Hepatocyte (in vitro differentiated cells): Measurements from ENCODE around the gene C17orf78. TPM values are rescaled to one million over a fixed set of nuclear protein-coding genes. Genes with fewer than 3 reads are reported as not detected.

Experiments used
- DNase-seq: peaks from one replicate; pipeline ENCODE4 v3.0.0-alpha.2; 2016; ENCODE audit warnings: low spot score
- H2AFZ ChIP-seq: fragments of 200-600 bp; sonication (generic); 2 replicates; pipeline ENCODE4 v1.6.0; 2016; ENCODE audit warnings: antibody characterized with exemption, mild to moderate bottlenecking
- H3K27ac ChIP-seq: fragments of 200-600 bp; sonication (generic); 2 replicates; pipeline ENCODE4 v1.5.1; 2016; ENCODE audit warnings: mild to moderate bottlenecking
- H3K27me3 ChIP-seq: fragments of 200-600 bp; sonication (generic); 2 replicates; pipeline ENCODE4 v1.6.1; 2016
- H3K36me3 ChIP-seq: fragments of 200-600 bp; sonication (generic); replicated peaks from 2 replicates; pipeline ENCODE4 v1.5.1; 2016; ENCODE audit warnings: low read depth; ENCODE audit not compliant: insufficient read depth
- H3K4me1 ChIP-seq: fragments of 200-600 bp; sonication (generic); 2 replicates; pipeline ENCODE4 v1.5.1; 2016; ENCODE audit warnings: mild to moderate bottlenecking, moderate library complexity; ENCODE audit not compliant: insufficient read depth
- H3K4me2 ChIP-seq: fragments of 200-600 bp; sonication (generic); 2 replicates; pipeline ENCODE4 v1.6.0; 2016
- H3K4me3 ChIP-seq: fragments of 200-600 bp; sonication (generic); 2 replicates; pipeline ENCODE4 v1.5.1; 2016; ENCODE audit warnings: mild to moderate bottlenecking
- H3K79me2 ChIP-seq: fragments of 200-600 bp; sonication (generic); 2 replicates; pipeline ENCODE4 v1.6.0; 2017; ENCODE audit warnings: mild to moderate bottlenecking
- H3K9me2 ChIP-seq: fragments of 200-600 bp; sonication (generic); replicated peaks from 2 replicates; pipeline ENCODE4 v1.6.0; 2017; ENCODE audit warnings: mild to moderate bottlenecking; ENCODE audit not compliant: insufficient read depth
- H3K9me3 ChIP-seq: fragments of 200-600 bp; sonication (generic); 2 replicates; pipeline ENCODE4 v1.5.1; 2016; ENCODE audit warnings: low read depth, mild to moderate bottlenecking
- H4K20me1 ChIP-seq: fragments of 200-600 bp; sonication (generic); 2 replicates; pipeline ENCODE4 v1.6.0; 2016; ENCODE audit warnings: mild to moderate bottlenecking; ENCODE audit not compliant: insufficient read depth, poor library complexity, severe bottlenecking
- CTCF ChIP-seq: fragments of 200-600 bp; sonication (generic); IDR thresholded peaks from 2 replicates; pipeline ENCODE4 v1.5.1; 2016; ENCODE audit warnings: antibody characterized with exemption, mild to moderate bottlenecking; ENCODE audit not compliant: poor library complexity
- EZH2 ChIP-seq: fragments of 200-600 bp; sonication (generic); IDR thresholded peaks from 2 replicates; pipeline ENCODE4 v1.6.1; 2016; ENCODE audit warnings: antibody characterized with exemption, mild to moderate bottlenecking, borderline replicate concordance
- EZH2phosphoT487 ChIP-seq: fragments of 200-600 bp; sonication (generic); IDR thresholded peaks from one replicate; pipeline ENCODE4 v1.6.1; 2018; ENCODE audit warnings: antibody characterized with exemption, mild to moderate bottlenecking, low read depth, moderate library complexity; ENCODE audit not compliant: unreplicated experiment, severe bottlenecking
- WGBS: methylation state at CpG from one replicate; pipeline ENCODE4 v1.1.6; 2016; ENCODE audit warnings: low lambda C conversion rate; ENCODE audit errors: missing lambda C conversion rate; 5-methylcytosine and 5-hydroxymethylcytosine counted together
- polyA plus RNA-seq: library from polyadenylated mRNA; unstranded; fragments of >200 nt; fragmentation: Nextera tagmentation; extraction: Ambion mirVana; gene quantifications from 2 replicates; pipeline ENCODE4 v1.2.1, GENCODE V29; 2016
- total RNA-seq: library from RNA; depleted of rRNA; stranded (reverse); fragments of >200 nt; gene quantifications from 2 replicates; pipeline ENCODE4 v1.2.3, GENCODE V29; 2014

Gene C17orf78
- total and polyA plus RNA-seq, 2 experiments from 2014 or later: not detected

DNA sequence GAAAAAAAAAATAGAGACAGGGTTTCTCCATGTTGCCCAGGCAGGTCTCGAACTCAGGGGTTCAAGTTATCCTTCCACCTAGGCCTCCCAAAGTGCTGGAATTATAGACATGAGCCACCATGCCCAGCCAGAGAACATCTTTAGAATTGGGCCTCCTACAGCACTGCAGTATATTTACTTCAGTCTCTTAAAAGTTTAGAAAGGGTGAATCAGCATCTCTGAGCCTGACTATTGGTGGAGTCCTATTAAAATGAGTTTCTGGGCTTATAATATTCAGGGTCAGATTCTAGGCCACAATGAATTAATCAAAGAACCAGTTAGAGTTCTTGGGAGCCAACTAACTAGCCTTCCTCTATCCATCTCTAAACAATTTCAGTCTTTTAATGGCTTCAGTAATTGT is 53.7 kb downstream of the C17orf78 start:
- Histone ChIP-seq H3K27ac (no peak overlapping the region), H3K4me2 (no peak overlapping the region)
- WGBS: 100% methylated on average over 1 of the region's 1 CpG

DNA sequence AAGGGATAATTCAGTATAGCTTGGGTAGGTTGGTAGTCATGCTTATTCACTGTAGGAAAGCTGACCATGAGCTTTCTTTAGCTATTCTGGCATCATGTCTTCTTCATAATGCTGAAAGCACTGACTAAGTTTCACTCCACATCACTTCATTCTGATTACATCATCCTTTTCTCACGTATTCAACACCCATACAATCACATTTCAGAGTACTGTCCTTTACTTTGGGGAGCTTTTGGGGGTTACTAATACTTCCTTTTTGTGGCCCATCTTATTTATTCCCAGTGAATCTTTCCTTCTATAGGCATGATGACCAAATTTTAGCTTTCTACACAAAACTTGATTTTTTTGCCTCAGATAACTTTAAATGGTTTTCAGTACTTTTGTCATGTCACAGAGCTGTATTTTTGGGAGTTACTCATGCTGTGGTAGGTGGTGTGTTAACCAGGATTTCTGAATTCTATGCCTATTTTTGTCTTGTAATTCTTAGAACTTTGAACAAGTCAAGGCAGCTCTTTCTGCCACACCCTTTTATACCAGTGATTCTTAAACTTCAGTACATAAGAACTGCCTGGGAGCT is 54.4 kb downstream of the C17orf78 start:
- Histone ChIP-seq H3K9me3 (no peaks in the 10 kb centered on the region), H3K4me3 (no peak overlapping the region), H3K4me1 (no peaks in the 10 kb centered on the region), H3K4me2 (no peak overlapping the region), H2AFZ (no peak overlapping the region), H3K27ac (no peak overlapping the region), H3K36me3 (no peaks in the 10 kb centered on the region), H3K27me3 (no peaks in the 10 kb centered on the region), H3K9me2 (no peaks in the 10 kb centered on the region), H3K79me2 (no peaks in the 10 kb centered on the region), H4K20me1 (no peaks in the 10 kb centered on the region)
- TF ChIP-seq EZH2phosphoT487 (no peak), EZH2 (no peak), CTCF (no peak)
- no peak for DNase-seq
- 80% methylated on average over 1 of the region's 1 CpG for WGBS

More for the DNA sequence above, 53.7 kb downstream of the C17orf78 start:
- Histone ChIP-seq H2AFZ (no peak overlapping the region), H3K4me3 (no peak overlapping the region), H3K27me3 (no peaks in the 10 kb centered on the region), H4K20me1 (no peaks in the 10 kb centered on the region), H3K79me2 (no peaks in the 10 kb centered on the region), H3K36me3 (no peaks in the 10 kb centered on the region), H3K9me2 (no peaks in the 10 kb centered on the region), H3K9me3 (no peaks in the 10 kb centered on the region), H3K4me1 (no peaks in the 10 kb centered on the region)
- TF ChIP-seq EZH2: no peak
- no peak for TF ChIP-seq CTCF
- no peak for TF ChIP-seq EZH2phosphoT487
- no peak for DNase-seq

DNA sequence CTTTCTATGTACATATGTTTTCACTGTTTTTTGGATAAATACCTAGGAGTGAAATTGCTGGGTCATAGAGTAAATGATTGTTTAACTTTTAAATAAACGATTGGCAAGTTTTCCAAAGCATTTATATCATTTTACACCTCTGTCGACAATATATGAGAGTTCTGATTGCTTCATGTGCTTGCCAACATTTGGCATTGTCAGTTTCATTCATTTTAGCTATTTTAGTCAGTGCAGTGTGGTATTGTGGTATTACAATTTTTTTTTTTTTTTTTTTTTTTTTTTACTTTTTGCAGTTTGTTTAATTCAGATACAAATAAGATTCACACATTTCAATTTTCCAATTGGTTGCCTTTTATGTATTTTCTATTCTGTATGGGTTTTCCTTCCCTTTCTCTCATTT is 56.9 kb downstream of the C17orf78 start:
- Histone ChIP-seq H3K4me3 (no peak overlapping the region), H2AFZ (no peak overlapping the region), H3K79me2 (no peaks in the 10 kb centered on the region), H3K4me2 (no peak overlapping the region), H3K9me2 (no peaks in the 10 kb centered on the region), H4K20me1 (no peaks in the 10 kb centered on the region), H3K9me3 (no peaks in the 10 kb centered on the region), H3K4me1 (no peaks in the 10 kb centered on the region), H3K36me3 (no peaks in the 10 kb centered on the region), H3K27ac (no peak overlapping the region), H3K27me3 (no peaks in the 10 kb centered on the region)
- WGBS: 98% methylated on average over 2 of the region's 2 CpGs
- TF ChIP-seq EZH2phosphoT487 (no peak), EZH2 (no peak), CTCF (no peak)
- no peak for DNase-seq

GRCh38 chr17:37438141-37438540 is 62.4 kb downstream of the C17orf78 start:
- H3K36me3 ChIP-seq: no peaks in the 10 kb centered on the region
- no peaks in the 10 kb centered on the region for H4K20me1 ChIP-seq
- no peaks in the 10 kb centered on the region for H3K4me1 ChIP-seq
- WGBS: 73% methylated on average over 4 of the region's 4 CpGs
- H3K9me2 ChIP-seq: no peaks in the 10 kb centered on the region
- H3K9me3 ChIP-seq: no peaks in the 10 kb centered on the region
- no peak overlapping the region for H3K4me3 ChIP-seq
- TF ChIP-seq EZH2phosphoT487 (no peak), EZH2 (no peak), CTCF (peak; percentile 9)
- no peaks in the 10 kb centered on the region for H3K27me3 ChIP-seq
- no peak overlapping the region for H3K4me2 ChIP-seq
- no peak overlapping the region for H3K27ac ChIP-seq
- no peak overlapping the region for H2AFZ ChIP-seq
- H3K79me2 ChIP-seq: no peaks in the 10 kb centered on the region
- DNase-seq: no peak
